Measurements from ENCODE around the gene VAV2. TPM values are rescaled to one million over a fixed set of nuclear protein-coding genes. Genes with fewer than 3 reads are reported as not detected.
"Not testable (repeated sequence)": the region's sequence is repeated elsewhere in the genome, so short reads cannot be mapped to it uniquely, and the experiment has no call there.

VAV2 gene
- total and polyA plus RNA-seq, 12 donors: 3.3 to 96.2 (median 31.2) TPM

DNA sequence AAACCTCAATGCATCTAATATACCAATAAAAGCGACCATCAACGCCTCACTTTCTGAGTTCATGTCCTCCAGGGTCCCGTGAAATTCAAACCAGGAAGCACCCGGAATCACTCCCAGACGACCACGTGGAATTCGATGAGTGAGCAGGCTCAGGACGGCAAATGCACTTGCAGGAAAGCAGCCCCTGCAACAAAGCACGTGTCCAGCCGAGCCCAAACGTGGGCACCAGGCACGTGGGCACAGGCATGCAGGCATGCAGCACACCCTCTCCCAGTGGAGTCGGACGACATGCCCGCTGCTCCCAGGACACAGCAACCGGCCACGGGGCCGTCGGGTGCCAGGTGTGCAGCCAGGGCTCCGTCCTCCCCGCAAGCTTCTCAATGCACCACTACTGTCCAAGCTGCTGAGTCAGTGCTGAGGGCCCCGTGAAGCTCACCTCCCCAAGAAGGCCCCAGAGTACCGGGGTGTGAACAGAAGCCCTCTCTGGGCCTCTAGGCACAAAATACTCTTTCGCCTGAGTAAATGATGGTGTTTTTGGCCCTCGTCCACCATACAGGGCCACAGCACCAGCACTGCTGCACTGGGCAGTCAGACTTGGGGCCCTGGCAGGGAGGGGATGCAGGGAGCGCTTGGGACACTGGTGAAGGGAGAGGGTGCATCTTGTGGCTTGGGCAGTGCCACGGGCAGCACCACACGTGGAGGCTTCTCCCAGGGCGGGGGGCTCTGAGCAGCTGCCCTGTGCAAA lies 87.6 kb downstream of the VAV2 start:
- Histone ChIP-seq H3K4me3 (no peak overlapping the region), H3K27me3 (no peaks in the 10 kb centered on the region), H3K9me3 (replicated peaks in 1 of 3) (no peaks in the 10 kb centered on the region), H3K27ac (no peak overlapping the region), H3K4me1 (replicated peaks in 1 of 2) (peaks cover 11 to 15% of the 10 kb centered on the region in 2 donors), H3K36me3 (replicated peaks in 1 of 2) (no peaks in the 10 kb centered on the region)
- intact Hi-C loops (cut with DNase I): no loop called here
- WGBS, 4 donors: 79 to 86% (median 86%) methylated on average over 20 to 29 of the region's 29 CpGs
- TF ChIP-seq POLR2A (IDR thresholded peaks at IDR 0.05): no peak
- TF ChIP-seq, protein P1, sequence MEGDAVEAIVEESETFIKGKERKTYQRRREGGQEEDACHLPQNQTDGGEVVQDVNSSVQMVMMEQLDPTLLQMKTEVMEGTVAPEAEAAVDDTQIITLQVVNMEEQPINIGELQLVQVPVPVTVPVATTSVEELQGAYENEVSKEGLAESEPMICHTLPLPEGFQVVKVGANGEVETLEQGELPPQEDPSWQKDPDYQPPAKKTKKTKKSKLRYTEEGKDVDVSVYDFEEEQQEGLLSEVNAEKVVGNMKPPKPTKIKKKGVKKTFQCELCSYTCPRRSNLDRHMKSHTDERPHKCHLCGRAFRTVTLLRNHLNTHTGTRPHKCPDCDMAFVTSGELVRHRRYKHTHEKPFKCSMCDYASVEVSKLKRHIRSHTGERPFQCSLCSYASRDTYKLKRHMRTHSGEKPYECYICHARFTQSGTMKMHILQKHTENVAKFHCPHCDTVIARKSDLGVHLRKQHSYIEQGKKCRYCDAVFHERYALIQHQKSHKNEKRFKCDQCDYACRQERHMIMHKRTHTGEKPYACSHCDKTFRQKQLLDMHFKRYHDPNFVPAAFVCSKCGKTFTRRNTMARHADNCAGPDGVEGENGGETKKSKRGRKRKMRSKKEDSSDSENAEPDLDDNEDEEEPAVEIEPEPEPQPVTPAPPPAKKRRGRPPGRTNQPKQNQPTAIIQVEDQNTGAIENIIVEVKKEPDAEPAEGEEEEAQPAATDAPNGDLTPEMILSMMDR (IDR thresholded peaks at IDR 0.05): no peak
- no peak for DNase-seq

DNA sequence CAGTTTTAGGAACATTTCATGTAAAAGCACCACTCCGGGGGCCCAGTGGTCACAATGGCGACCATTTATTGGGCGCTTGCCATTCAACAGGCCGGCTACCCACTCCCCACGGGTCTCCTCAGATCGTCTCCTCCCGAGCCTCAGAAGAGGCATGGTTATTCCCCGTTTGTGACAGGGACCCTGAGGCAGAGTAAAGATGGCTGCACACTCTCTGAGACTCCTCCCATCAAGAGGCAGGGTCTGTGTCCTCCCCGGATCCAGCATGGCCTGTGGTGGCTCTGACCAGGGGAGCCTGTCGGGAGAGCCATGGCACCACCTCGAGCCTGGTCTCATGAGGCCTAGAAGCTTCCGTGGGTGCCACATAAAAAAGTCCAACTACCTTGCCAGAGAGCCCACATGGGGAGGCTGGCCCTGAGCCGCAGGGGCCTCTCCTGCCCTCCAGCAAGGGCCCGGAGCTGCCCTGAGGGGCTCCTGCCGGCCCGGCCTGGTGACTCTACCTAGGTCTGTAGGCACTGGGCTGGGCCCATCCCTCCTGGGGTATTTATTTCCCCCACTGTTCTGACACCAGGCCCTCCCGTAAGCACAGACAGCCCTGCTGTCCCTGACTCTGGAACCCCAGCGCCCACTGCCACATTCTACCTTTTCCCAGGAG lies 90.8 kb downstream of the VAV2 start:
- H3K27me3 ChIP-seq: no peaks in the 10 kb centered on the region
- no peaks in the 10 kb centered on the region for H3K9me3 ChIP-seq (replicated peaks in 1 of 3)
- TF ChIP-seq, protein P1 (IDR thresholded peaks at IDR 0.05): no peak
- H3K36me3 ChIP-seq (replicated peaks in 1 of 2): no peaks in the 10 kb centered on the region
- intact Hi-C loops (cut with DNase I): no loop called here
- peaks cover 0 to 5% of the 10 kb centered on the region in 2 donors for H3K4me1 ChIP-seq (replicated peaks in 1 of 2)
- no peak overlapping the region for H3K4me3 ChIP-seq
- no peak for DNase-seq
- WGBS, 4 donors: 94 to 97% (median 95%) methylated on average over 11 to 18 of the region's 18 CpGs
- no peak overlapping the region for H3K27ac ChIP-seq

DNA sequence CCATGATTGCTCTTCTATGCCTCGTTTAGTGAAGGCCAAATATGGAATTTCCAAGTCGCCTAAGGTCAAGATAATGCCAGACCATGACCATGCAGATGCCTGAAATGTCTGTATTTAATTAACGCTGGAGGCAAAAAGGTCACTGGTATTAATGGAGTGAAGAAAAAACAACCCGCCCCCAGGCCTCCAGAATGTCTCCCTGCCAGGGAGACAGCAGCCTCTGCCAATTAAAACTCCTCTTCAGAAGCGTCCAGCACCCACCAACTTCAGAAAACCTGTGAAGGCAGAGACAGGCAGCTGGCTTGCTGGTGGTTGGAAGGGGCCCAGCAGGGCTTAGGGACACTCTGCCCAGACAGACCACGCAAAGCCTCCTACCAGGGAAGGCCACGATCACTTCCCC lies 94.4 kb downstream of the VAV2 start:
- no peaks in the 10 kb centered on the region for H3K27me3 ChIP-seq
- TF ChIP-seq, protein P1 (IDR thresholded peaks at IDR 0.05): no peak
- TF ChIP-seq POLR2A (IDR thresholded peaks at IDR 0.05): no peak
- peaks cover 0 to 5% of the 10 kb centered on the region in 2 donors for H3K4me1 ChIP-seq (replicated peaks in 1 of 2)
- H3K4me3 ChIP-seq: no peak overlapping the region
- intact Hi-C loops (cut with DNase I): no loop called here
- no peak overlapping the region for H3K27ac ChIP-seq
- H3K9me3 ChIP-seq (replicated peaks in 1 of 3): no peaks in the 10 kb centered on the region
- DNase-seq: no peak
- H3K36me3 ChIP-seq (replicated peaks in 1 of 2): no peaks in the 10 kb centered on the region
- WGBS, 4 donors: 45 to 68% (median 60%) methylated on average over 5 to 7 of the region's 7 CpGs

DNA sequence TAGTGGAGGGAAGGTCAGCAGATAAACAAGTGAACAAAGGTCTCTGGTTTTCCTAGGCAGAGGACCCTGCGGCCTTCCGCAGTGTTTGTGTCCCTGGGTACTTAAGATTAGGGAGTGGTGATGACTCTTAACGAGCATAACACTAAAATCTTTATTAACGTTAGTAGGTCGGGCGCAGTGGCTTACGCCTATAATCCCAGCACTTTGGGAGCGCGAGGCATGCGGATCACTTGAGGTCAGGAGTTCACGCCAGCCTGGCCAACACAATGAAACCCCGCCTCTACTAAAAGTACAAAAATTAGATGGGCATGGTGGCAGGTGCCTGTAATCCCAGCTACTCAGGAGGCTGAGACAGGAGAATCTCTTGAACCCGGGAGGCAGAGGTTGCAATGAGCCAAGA lies 96.1 kb downstream of the VAV2 start:
- H3K4me3 ChIP-seq; H3K27ac ChIP-seq; H3K4me1 ChIP-seq (replicated peaks in 1 of 2); intact Hi-C loops (cut with DNase I); H3K27me3 ChIP-seq; DNase-seq; H3K9me3 ChIP-seq (replicated peaks in 1 of 3); H3K36me3 ChIP-seq (replicated peaks in 1 of 2): not testable (repeated sequence)
- 95 to 98% (median 96%) methylated on average over 13 of the region's 13 CpGs for WGBS, 4 donors

Measured in adrenal gland (tissue), 12 donors.